ENCODE data around the gene RBM39. TPM values are rescaled to one million over a fixed set of nuclear protein-coding genes. Genes with fewer than 3 reads are reported as not detected.
"Not testable (repeated sequence)": the region's sequence is repeated elsewhere in the genome, so short reads cannot be mapped to it uniquely, and the experiment has no call there.

RBM39 gene
- total RNA-seq, 3 donors from 2014 or later (not counting 1 experiment from before 2014, with no cell fraction given), result 1,431 to 1,555 (median 1,445) TPM

DNA sequence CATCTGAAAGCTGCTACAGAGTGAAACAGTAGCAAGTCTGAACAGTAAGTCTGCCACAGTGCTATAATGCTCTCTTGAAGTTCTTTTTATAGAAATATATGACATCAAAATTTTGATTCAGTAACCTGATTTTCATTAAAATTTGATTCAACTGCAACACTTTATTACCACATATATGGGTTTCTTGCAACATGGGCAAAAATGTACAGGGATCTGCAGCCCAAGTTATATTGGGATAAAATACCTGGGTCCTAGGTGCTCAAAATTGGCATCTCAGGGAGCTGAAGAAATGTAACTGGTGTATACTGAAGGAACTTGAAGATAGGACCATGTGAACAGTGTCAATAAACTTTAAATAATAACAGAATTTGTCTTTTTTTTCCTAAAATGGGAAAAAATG lies 32.0 kb downstream of the RBM39 start:
- H3K36me3 Mint-ChIP-seq, result peaks cover 28% of the 10 kb centered on the region
- H3K27ac Mint-ChIP-seq, result peak overlapping the region; percentile 21 to 84
- H3K27me3 ChIP-seq (ENCODE audit: control insufficient read depth, insufficient read depth, low read length), result no peaks in the 10 kb centered on the region
- no peaks in the 10 kb centered on the region for H3K9me3 ChIP-seq (ENCODE audit: control insufficient read depth, insufficient read depth, low read length)
- DNase-seq, result no peak
- no peak for ATAC-seq
- H3K27ac ChIP-seq (ENCODE audit: low read length), result no peak overlapping the region
- H3K4me3 Mint-ChIP-seq, result no peak overlapping the region
- H3K36me3 ChIP-seq (ENCODE audit: control insufficient read depth, insufficient read depth, low read length), result peaks cover 95% of the 10 kb centered on the region
- H3K9me3 Mint-ChIP-seq, result no peaks in the 10 kb centered on the region
- H3K4me3 ChIP-seq (ENCODE audit: low read length), result no peak overlapping the region
- H3K4me1 ChIP-seq (ENCODE audit: control insufficient read depth, insufficient read depth, low read length), result peaks cover 6% of the 10 kb centered on the region
- TF ChIP-seq, protein P1, sequence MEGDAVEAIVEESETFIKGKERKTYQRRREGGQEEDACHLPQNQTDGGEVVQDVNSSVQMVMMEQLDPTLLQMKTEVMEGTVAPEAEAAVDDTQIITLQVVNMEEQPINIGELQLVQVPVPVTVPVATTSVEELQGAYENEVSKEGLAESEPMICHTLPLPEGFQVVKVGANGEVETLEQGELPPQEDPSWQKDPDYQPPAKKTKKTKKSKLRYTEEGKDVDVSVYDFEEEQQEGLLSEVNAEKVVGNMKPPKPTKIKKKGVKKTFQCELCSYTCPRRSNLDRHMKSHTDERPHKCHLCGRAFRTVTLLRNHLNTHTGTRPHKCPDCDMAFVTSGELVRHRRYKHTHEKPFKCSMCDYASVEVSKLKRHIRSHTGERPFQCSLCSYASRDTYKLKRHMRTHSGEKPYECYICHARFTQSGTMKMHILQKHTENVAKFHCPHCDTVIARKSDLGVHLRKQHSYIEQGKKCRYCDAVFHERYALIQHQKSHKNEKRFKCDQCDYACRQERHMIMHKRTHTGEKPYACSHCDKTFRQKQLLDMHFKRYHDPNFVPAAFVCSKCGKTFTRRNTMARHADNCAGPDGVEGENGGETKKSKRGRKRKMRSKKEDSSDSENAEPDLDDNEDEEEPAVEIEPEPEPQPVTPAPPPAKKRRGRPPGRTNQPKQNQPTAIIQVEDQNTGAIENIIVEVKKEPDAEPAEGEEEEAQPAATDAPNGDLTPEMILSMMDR (IDR thresholded peaks at IDR 0.05), result no peak
- H3K4me1 Mint-ChIP-seq, result peaks cover 37 to 42% of the 10 kb centered on the region in 2 donors
- H3K27me3 Mint-ChIP-seq (ENCODE audit: low read depth in 2 of 2), result no peaks in the 10 kb centered on the region
- intact Hi-C loops (cut with micrococcal nuclease), result no loop called here

DNA sequence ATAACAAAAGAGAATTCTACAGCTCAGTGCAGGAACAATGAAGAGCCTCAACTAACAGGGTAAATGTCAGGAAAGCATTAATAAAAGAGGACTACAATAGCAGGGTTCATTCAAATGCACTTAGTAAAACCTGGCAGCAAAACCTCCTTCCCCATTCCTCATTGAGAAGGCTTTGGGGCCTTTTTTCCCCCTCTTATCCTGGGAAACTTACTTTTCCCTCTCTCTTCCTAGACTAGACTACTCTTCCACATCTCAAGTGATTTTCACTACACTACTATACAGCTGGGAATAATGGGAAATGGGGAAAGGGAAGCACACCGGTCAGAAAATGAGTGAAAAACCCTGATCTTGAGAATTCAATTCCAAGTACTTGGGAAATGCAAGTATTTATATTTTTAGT lies 32.8 kb downstream of the RBM39 start:
- H3K27ac Mint-ChIP-seq, result peak overlapping the region; percentile 70 to 84
- no peak for ATAC-seq
- peak overlapping the region; percentile 2 for H3K4me3 Mint-ChIP-seq
- no peak overlapping the region for H3K4me3 ChIP-seq (ENCODE audit: low read length)
- no peaks in the 10 kb centered on the region for H3K9me3 ChIP-seq (ENCODE audit: control insufficient read depth, insufficient read depth, low read length)
- TF ChIP-seq, protein P1 (IDR thresholded peaks at IDR 0.05), result no peak
- no peaks in the 10 kb centered on the region for H3K27me3 ChIP-seq (ENCODE audit: control insufficient read depth, insufficient read depth, low read length)
- no peaks in the 10 kb centered on the region for H3K27me3 Mint-ChIP-seq (ENCODE audit: low read depth in 2 of 2)
- intact Hi-C loops (cut with micrococcal nuclease), result loop anchor here (5.0 to 10.0 kb wide), 3 partner anchors 33 to 244 kb away; partner anchors contain the start of gene RBM39
- no CpG with 5 or more reads among the region's 1 CpG for WGBS (ENCODE audit: insufficient coverage)
- H3K9me3 Mint-ChIP-seq, result no peaks in the 10 kb centered on the region
- peaks cover 95% of the 10 kb centered on the region for H3K36me3 ChIP-seq (ENCODE audit: control insufficient read depth, insufficient read depth, low read length)
- peaks cover 6% of the 10 kb centered on the region for H3K4me1 ChIP-seq (ENCODE audit: control insufficient read depth, insufficient read depth, low read length)
- H3K27ac ChIP-seq (ENCODE audit: low read length), result no peak overlapping the region
- peaks cover 32% of the 10 kb centered on the region for H3K36me3 Mint-ChIP-seq
- peaks cover 35 to 45% of the 10 kb centered on the region in 2 donors for H3K4me1 Mint-ChIP-seq
- no peak for DNase-seq

DNA sequence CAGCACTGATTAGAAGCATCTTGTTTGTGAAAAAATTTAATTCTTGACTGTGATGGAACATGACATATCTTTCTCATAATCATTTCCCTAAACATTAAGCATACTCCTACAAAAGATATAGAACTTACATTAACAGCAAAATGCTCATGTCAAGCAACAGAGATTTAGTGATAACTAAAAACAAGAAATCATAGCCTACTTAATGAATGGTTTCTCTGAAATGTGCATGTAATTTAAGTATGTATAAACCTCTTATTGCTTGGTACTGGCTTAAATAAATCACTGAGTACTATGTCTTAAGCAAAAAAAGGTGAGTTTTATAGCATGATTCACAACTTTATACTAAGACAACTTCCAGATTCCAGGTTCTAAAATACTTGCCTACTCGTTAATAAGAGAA lies 33.6 kb downstream of the RBM39 start:
- H3K27ac ChIP-seq (ENCODE audit: low read length), result no peak overlapping the region
- peak overlapping the region; percentile 70 to 84 for H3K27ac Mint-ChIP-seq
- H3K4me3 Mint-ChIP-seq, result no peak overlapping the region
- no peak for DNase-seq
- TF ChIP-seq, protein P1 (IDR thresholded peaks at IDR 0.05), result no peak
- no peaks in the 10 kb centered on the region for H3K9me3 Mint-ChIP-seq
- intact Hi-C loops (cut with micrococcal nuclease), result loop anchor here (5.0 to 10.0 kb wide), 3 partner anchors 34 to 244 kb away; partner anchors contain the start of gene RBM39
- H3K27me3 Mint-ChIP-seq (ENCODE audit: low read depth in 2 of 2), result no peaks in the 10 kb centered on the region
- H3K4me1 Mint-ChIP-seq, result peaks cover 38 to 46% of the 10 kb centered on the region in 2 donors
- H3K4me1 ChIP-seq (ENCODE audit: control insufficient read depth, insufficient read depth, low read length), result peaks cover 6% of the 10 kb centered on the region
- no peaks in the 10 kb centered on the region for H3K9me3 ChIP-seq (ENCODE audit: control insufficient read depth, insufficient read depth, low read length)
- H3K36me3 Mint-ChIP-seq, result peaks cover 35% of the 10 kb centered on the region
- peaks cover 95% of the 10 kb centered on the region for H3K36me3 ChIP-seq (ENCODE audit: control insufficient read depth, insufficient read depth, low read length)
- 71% methylated on average over 1 of the region's 1 CpG for WGBS (ENCODE audit: insufficient coverage)
- H3K27me3 ChIP-seq (ENCODE audit: control insufficient read depth, insufficient read depth, low read length), result no peaks in the 10 kb centered on the region
- no peak for ATAC-seq
- no peak overlapping the region for H3K4me3 ChIP-seq (ENCODE audit: low read length)

DNA sequence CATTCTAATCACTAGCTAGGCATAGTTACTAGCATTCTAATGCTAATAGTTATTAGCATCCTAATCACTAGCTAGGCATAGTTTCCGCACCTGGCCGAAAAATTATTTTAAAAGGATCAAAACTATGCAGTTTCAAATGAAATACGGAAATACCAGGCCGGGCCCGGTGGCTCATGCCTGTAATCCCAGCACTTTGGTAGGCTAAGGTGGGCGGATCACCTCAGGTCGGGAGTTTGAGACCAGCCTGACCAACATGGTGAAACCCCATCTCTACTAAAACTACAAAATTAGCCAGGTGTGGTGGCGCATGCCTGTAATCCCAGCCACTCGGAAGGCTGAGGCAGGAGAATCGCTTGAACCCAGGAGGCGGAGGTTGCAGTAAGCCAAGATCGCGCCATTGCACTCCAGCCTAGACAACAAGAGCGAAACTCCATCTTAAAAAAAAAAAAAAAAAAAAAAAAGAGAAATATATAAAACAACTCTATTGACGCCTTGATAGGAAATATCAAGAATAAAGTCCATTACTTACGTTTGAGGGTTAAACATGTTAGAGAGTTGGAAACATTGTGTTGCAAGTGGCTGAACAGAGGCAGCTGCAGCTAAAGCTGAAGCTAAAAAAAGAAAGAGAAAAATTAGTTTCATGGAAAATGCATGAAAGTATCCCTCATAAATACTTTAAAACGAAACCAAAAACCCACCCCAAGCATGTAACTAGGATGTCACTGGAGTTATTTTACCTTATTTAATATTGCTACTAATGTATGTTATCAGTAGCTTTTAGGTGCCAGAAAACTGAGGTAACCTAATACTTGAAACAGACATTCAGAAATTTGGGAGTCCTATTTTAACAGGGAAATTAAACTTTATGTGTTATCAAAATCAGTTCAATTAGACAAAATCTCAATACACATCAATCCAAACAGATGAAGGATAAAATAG lies 35.2 kb downstream of the RBM39 start:
- peaks cover 97% of the 10 kb centered on the region for H3K36me3 ChIP-seq (ENCODE audit: control insufficient read depth, insufficient read depth, low read length)
- not testable (repeated sequence) for ATAC-seq; H3K9me3 ChIP-seq (ENCODE audit: control insufficient read depth, insufficient read depth, low read length); DNase-seq; H3K9me3 Mint-ChIP-seq; H3K4me3 Mint-ChIP-seq; H3K4me3 ChIP-seq (ENCODE audit: low read length); H3K27me3 ChIP-seq (ENCODE audit: control insufficient read depth, insufficient read depth, low read length); H3K27ac ChIP-seq (ENCODE audit: low read length); H3K4me1 ChIP-seq (ENCODE audit: control insufficient read depth, insufficient read depth, low read length); H3K27me3 Mint-ChIP-seq (ENCODE audit: low read depth in 2 of 2)
- intact Hi-C loops (cut with micrococcal nuclease), result loop anchor here (1.0 to 10.0 kb wide), 4 partner anchors 9 to 242 kb away; partner anchors contain the start of gene RBM39
- WGBS (ENCODE audit: insufficient coverage), result 97% methylated on average over 8 of the region's 17 CpGs
- H3K4me1 Mint-ChIP-seq, result peaks cover 43 to 48% of the 10 kb centered on the region in 2 donors
- H3K36me3 Mint-ChIP-seq, result peaks cover 37% of the 10 kb centered on the region
- H3K27ac Mint-ChIP-seq, result peak overlapping the region in 1 of 2 donors; percentile 38

DNA sequence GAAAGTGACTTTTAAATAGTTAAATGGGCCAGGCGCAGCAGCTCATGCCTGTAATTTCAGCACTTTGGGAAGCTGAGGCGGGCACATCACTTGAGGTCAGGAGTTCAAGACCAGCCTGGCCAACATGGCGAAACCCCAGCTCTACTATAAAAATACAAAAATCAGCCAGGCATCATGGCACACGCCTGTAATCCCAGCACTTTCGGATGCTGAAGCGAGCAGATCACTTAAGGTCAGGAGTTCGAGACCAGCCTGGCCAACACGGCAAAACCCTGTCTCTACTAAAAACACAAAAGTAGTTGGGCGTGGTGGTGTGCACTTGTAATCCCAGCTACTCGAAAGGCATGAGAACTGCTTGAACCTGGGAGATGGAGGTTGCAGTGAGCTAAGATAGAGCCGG lies 36.2 kb downstream of the RBM39 start:
- H3K36me3 ChIP-seq (ENCODE audit: control insufficient read depth, insufficient read depth, low read length), result peaks cover 93% of the 10 kb centered on the region
- H3K4me1 Mint-ChIP-seq, result peaks cover 33 to 39% of the 10 kb centered on the region in 2 donors

More for the DNA sequence above, 36.2 kb downstream of the RBM39 start:
- H3K27me3 Mint-ChIP-seq (ENCODE audit: low read depth in 2 of 2); H3K4me3 Mint-ChIP-seq; H3K4me1 ChIP-seq (ENCODE audit: control insufficient read depth, insufficient read depth, low read length); H3K27ac ChIP-seq (ENCODE audit: low read length); H3K4me3 ChIP-seq (ENCODE audit: low read length); DNase-seq; ATAC-seq; H3K27me3 ChIP-seq (ENCODE audit: control insufficient read depth, insufficient read depth, low read length); H3K9me3 Mint-ChIP-seq; H3K9me3 ChIP-seq (ENCODE audit: control insufficient read depth, insufficient read depth, low read length): not testable (repeated sequence)
- intact Hi-C loops (cut with micrococcal nuclease), result loop anchor here (5.0 to 10.0 kb wide), 3 partner anchors 36 to 241 kb away; partner anchors contain the start of gene RBM39
- Mint-ChIP-seq H3K36me3 (peaks cover 28% of the 10 kb centered on the region), H3K27ac (peak overlapping the region in 1 of 2 donors; percentile 38)
- 97% methylated on average over 11 of the region's 11 CpGs for WGBS (ENCODE audit: insufficient coverage)
